ENCODE data around the gene NPIPB6. TPM values are rescaled to one million over a fixed set of nuclear protein-coding genes. Genes with fewer than 3 reads are reported as not detected.
"Not testable (repeated sequence)": the region's sequence is repeated elsewhere in the genome, so short reads cannot be mapped to it uniquely, and the experiment has no call there.

The NPIPB6 gene
- 1 to 10 TPM; 1.1 to 2.1 TPM for total RNA-seq

GRCh38 chr16:28363408-28363807, at the start of gene NPIPB6:
Gene NPIPB6 (minus strand): TSS chr16:28363508. CDS start chr16:28362822, 686 bp downstream.
- CTCF ChIA-PET, POLR2A ChIA-PET: not testable (repeated sequence)

- POLR2A ChIA-PET, CTCF ChIA-PET: not testable (repeated sequence)
Measured at GRCh38 chr16:28403220-28404072, 40.1 kb upstream of the NPIPB6 start, which contains the start of gene EIF3CL. Gene EIF3CL (minus strand): TSS chr16:28403841. CDS start chr16:28403618, 223 bp downstream.

GRCh38 chr16:28392054-28392453, 28.7 kb upstream of the NPIPB6 start:
- CTCF ChIA-PET, POLR2A ChIA-PET: not testable (repeated sequence)

GRCh38 chr16:28382177-28382867, 19.0 kb upstream of the NPIPB6 start:
- CTCF ChIA-PET, POLR2A ChIA-PET: not testable (repeated sequence)

- CTCF ChIA-PET, POLR2A ChIA-PET: not testable (repeated sequence)
Measured at GRCh38 chr16:28377822-28378221, 14.5 kb upstream of the NPIPB6 start.

GRCh38 chr16:28377108-28377625, 13.9 kb upstream of the NPIPB6 start:
- CTCF ChIA-PET, POLR2A ChIA-PET: not testable (repeated sequence)

GRCh38 chr16:28375115-28375514, 11.8 kb upstream of the NPIPB6 start:
- CTCF ChIA-PET, POLR2A ChIA-PET: not testable (repeated sequence)

GRCh38 chr16:28374281-28374680, 11.0 kb upstream of the NPIPB6 start:
- CTCF ChIA-PET, POLR2A ChIA-PET: not testable (repeated sequence)

- POLR2A ChIA-PET, CTCF ChIA-PET: not testable (repeated sequence)
Measured at GRCh38 chr16:28367926-28368325, 4.6 kb upstream of the NPIPB6 start.

GRCh38 chr16:28364268-28365173, 1.2 kb upstream of the NPIPB6 start:
- CTCF ChIA-PET, POLR2A ChIA-PET: not testable (repeated sequence)

GRCh38 chr16:28362600-28362999, 708 bp downstream of the NPIPB6 start:
- POLR2A ChIA-PET, CTCF ChIA-PET: not testable (repeated sequence)

GRCh38 chr16:28338230-28338629, 25.1 kb downstream of the NPIPB6 start:
- CTCF ChIA-PET, result not testable (repeated sequence)

GRCh38 chr16:28336940-28337710, 26.2 kb downstream of the NPIPB6 start:
- POLR2A ChIA-PET, CTCF ChIA-PET: not testable (repeated sequence)

More at GRCh38 chr16:28338230-28338629, 25.1 kb downstream of the NPIPB6 start:
- POLR2A ChIA-PET, result not testable (repeated sequence)

- CTCF ChIA-PET, POLR2A ChIA-PET: not testable (repeated sequence)
Measured at GRCh38 chr16:28335678-28336077, 27.6 kb downstream of the NPIPB6 start.

GRCh38 chr16:28332632-28333031, 30.7 kb downstream of the NPIPB6 start:
- CTCF ChIA-PET, POLR2A ChIA-PET: not testable (repeated sequence)

GRCh38 chr16:28330981-28331380, 32.3 kb downstream of the NPIPB6 start:
- POLR2A ChIA-PET, CTCF ChIA-PET: not testable (repeated sequence)

- CTCF ChIA-PET, POLR2A ChIA-PET: not testable (repeated sequence)
Measured at GRCh38 chr16:28330232-28330631, 33.1 kb downstream of the NPIPB6 start.

- ChIA-PET CTCF (interaction anchor here (1.2 to 2.9 kb wide), 4 partner anchors 9 to 50 kb away, joined by 4 to 9 read pairs (median 8); no protein-coding TSS in a partner anchor), POLR2A (no interaction called here)
Measured at GRCh38 chr16:28326881-28327610, 36.3 kb downstream of the NPIPB6 start.

Measured in activated CD8-positive, alpha-beta memory T cell treated with anti-CD3 and anti-CD28 coated beads for 36 hours (primary cell).